Stimulated activated CD4-positive, alpha-beta T cell treated with anti-CD3 and anti-CD28 coated beads, Interleukin-1b, Interleukin-23, amount 100 ng/mL, for 48 hours (primary cell): ENCODE measurements around the gene PTPA.
A peak's percentile ranks its signal among the peaks of the same experiment; 100 is the strongest.

Experiments used
- DNase-seq: peaks from one replicate; pipeline ENCODE4 v3.0.0-alpha.2; 2020

The PTPA gene

DNA sequence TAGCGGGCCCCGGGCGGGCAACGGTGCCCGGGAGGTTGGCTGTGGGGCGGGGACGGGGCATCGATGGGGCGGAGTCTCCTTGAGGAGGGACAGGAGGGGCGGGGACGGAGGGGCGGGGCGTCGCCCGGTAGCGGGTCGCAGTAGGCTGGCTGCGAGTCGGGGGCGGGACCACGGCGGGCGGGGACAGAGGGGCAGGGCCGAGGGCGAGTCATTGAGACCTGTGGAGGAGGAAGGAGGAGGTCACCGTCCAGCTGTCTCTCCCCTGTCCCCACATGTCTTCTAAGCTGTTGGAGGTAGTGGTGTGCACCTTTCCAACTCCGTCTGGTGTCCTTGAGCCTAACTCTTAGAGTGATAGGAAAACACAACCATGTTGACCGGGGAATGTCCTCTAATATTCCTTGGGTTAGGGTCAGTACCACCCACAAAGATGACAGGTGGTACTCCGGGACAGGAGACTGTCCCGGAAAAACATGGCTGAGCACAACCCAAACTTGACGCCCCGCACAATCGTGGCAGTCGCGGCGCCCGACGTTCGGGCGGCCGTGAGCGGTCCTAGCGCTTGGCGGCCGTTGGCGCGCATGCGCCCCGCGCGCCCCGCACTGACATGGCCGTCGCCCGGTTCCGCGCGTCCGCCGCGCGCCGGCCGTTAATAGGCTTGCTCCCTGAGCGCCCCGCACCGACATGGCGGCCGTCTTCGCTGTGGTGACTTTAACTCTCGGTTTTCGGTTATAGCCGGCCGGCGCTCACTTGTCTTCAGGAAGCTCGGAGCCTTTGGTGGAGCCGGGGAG is at the start of gene PTPA, which contains the start of gene CRAT:
TSS of gene PTPA (plus strand) at position 676 of the 788 bp plus-strand sequence. CDS start 186 bp downstream, outside the sequence.
TSS of gene CRAT (minus strand) at position 54 of the 788 bp plus-strand sequence. CDS start 284 bp downstream, outside the sequence.
- DNase-seq: peak; percentile 96

DNA sequence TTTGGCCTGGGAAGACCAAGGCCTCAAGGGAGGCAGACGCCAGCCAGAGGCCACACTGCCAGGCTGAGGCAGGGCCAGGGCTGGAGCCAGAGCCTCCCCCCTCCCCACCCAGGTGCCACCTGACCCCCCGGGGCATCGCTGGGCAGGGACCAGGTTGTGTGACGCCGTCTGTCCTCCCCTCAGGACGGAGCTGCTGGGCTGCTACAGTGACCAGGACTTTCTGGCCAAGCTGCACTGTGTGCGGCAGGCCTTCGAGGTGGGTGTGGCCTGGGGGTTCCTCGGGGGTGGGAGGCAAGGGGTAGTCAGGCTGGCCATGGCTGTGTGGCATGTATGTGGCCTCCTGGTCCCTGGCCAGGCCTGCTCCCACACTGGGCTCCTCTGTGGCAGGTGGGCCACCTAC is 48.2 kb upstream of the PTPA start:
- DNase-seq: no peak

DNA sequence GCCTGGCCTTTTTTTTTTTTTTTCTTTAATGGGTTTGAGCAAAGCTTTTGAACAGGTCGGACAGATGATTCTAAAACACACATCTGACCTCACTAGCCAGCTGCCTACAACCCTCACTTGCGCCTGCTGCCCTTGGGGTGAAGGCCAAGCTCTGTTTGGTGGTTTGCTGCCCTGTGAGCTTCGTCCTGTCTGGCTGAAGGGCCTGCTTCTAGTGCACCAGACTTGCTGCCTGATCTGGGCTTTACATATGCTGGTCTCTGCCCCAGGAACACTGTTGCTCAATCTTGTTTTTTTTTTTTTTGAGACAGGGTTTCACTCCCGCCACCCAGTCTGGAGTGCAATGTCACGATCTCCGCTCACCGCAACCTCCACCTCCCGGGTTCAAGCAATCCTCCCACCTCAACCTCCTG is 46.7 kb upstream of the PTPA start:
- no peak for DNase-seq

GRCh38 chr9:129068110-129068509 is 43.1 kb upstream of the PTPA start:
- no peak for DNase-seq

- DNase-seq: peak; percentile 61
Observed at GRCh38 chr9:129068990-129069861, 42.0 kb upstream of the PTPA start.

DNA sequence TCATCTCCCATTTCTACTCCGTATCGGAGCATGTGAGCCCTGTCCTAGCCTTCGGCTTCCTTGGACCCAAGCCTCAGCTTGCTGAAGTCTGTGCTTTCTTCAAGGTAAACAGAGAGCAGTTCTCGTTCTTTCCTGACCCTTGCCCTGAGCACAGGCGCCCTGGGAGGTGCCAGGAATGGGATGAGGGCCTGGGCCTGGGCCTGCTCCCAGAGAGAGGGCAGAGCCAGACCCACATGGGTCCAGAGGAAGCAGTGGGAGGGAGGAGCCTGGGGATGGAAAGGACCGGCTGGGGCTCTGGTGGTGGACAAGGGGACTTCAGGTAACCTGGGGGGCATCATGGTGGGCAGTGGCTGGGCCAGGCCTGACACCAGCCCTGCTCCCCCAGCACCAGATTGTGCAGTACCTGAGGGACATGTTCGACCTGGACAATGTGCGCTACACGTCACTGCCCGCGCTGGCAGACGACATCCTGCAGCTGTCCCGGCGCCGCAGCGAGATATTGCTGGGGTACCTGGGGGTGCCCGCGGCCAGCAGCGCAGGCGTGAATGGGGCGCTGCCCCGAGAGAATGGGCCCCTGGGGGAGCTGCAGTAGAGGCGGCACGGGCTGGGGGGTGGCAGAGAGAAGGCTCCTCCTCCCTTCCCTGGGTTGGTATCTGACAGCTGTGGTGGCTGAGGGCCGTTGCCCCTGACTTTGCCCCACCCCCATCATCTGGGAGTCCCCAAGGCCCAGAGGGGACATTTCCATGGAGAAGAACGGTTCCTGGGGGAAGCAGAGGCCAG is 41.2 kb upstream of the PTPA start:
- no peak for DNase-seq

GRCh38 chr9:129070696-129071525 is 40.3 kb upstream of the PTPA start:
- DNase-seq: no peak

DNA sequence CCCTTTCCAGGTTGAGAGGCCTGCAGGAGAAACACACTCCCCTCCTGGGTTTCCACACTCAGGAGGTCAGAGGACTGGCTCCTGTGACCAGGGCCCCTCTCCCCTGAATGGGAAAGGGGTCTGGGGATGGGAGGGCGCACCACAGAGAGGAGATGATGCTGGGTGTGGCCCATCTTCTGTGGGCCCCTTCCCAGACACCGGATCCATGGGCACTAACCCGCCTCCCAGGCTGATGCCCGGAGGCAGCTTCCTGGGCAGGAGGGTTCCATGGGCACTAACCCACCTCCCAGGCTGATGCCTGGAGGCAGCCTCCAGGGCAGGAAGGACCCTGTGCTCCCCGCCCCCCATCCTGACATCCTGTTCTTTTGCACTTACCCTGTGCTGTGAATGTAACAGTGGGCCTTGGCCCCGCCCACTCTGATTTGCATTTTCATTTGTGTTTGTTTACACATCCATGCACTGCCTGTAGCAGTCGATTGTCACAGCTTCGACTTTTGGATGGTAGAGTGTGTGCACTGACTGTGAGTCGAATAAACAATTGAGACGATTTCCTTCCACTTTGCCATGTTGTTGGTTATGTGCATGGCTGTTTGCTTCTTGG is 39.6 kb upstream of the PTPA start:
- DNase-seq: no peak

DNA sequence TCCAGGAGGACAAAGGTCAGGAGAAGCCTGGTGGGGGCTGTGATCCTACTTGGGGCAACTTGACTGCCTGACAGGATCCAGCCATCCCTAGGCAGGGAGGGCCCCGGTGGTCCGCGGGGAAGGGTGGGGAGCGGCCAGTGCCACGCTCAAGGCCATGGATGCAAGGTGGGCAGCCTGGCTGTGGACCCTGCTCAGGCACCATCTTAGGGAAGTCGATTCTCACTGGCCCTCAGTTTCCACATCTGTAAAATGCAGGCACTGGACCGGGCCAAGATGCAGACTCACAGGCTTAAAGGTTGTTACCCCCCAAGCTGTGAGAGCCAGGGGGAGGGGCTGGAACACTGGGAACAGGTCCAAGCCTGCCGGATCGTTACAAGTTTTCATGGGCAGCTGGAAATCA is 39.0 kb upstream of the PTPA start:
- DNase-seq: no peak

GRCh38 chr9:129073404-129073803 is 37.8 kb upstream of the PTPA start:
- DNase-seq: no peak

GRCh38 chr9:129074106-129074505 is 37.1 kb upstream of the PTPA start:
- no peak for DNase-seq

DNA sequence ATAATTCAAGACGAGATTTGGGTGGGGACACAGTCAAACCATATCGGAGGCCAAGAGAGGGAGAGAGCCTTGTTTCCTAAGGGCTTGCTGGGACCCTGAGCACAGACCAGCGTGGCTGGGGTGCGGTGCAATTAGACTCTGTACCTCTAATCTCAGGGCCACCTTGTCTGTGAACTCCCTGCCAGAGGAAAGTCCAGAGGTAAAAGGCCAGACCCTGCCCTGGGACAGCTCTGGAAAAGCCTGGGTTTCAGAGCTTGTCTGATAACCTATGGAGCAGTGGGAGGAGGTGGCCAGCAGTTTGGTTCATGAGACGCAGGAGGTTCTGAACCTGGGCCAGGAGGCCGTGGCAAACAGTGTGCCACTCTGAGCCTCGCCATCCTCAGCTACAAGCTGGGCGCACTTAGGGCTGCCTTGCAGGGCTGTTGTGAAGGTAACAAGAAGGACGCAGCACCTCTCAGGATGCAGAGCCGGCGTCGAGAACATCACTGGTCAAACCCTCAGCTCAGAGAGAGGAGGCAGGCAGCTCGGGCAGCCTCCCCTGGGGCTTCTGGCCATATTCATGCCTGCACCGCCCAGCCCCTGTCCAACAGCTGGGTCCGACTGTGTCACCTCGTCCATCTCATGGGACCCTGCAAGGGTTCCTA is 35.1 kb upstream of the PTPA start:
- no peak for DNase-seq

DNA sequence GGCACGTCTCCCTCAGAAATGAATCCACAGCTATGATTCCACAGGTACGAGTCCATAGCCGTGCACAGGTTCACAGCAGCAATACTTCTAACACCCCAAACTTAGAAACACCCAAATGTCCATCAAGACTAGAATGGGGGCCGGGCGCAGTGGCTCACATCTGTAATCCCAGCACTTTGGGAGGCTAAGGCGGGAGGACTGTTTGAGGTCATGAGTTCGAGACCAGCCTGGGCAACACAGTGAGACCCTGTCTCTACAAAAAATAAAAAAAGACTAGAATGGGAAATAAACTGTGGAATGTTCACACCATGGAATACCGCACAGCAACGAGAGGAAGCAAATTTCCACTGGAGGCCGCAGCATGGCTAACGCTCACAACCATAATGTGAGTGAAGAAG is 34.6 kb upstream of the PTPA start:
- no peak for DNase-seq

GRCh38 chr9:129077236-129077635 is 34.0 kb upstream of the PTPA start:
- no peak for DNase-seq

- no peak for DNase-seq
Observed at GRCh38 chr9:129078691-129079503, 32.3 kb upstream of the PTPA start.

GRCh38 chr9:129079829-129080228 is 31.4 kb upstream of the PTPA start:
- no peak for DNase-seq

DNA sequence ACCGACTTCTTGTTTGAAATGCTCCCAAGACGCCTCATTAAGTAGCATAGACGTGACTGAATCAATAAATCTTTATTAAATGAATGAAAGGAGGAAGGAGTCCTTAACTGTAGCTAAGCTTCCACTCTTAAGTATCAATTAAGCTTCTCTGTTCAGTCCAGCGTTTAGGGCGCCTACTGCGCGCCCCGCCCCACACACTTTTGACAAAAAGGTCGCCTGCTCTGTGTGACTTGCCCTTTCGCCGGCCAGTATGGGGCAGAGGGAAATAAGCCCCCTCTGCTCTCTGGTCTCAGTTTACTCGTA is 31.0 kb upstream of the PTPA start:
- DNase-seq: no peak

DNA sequence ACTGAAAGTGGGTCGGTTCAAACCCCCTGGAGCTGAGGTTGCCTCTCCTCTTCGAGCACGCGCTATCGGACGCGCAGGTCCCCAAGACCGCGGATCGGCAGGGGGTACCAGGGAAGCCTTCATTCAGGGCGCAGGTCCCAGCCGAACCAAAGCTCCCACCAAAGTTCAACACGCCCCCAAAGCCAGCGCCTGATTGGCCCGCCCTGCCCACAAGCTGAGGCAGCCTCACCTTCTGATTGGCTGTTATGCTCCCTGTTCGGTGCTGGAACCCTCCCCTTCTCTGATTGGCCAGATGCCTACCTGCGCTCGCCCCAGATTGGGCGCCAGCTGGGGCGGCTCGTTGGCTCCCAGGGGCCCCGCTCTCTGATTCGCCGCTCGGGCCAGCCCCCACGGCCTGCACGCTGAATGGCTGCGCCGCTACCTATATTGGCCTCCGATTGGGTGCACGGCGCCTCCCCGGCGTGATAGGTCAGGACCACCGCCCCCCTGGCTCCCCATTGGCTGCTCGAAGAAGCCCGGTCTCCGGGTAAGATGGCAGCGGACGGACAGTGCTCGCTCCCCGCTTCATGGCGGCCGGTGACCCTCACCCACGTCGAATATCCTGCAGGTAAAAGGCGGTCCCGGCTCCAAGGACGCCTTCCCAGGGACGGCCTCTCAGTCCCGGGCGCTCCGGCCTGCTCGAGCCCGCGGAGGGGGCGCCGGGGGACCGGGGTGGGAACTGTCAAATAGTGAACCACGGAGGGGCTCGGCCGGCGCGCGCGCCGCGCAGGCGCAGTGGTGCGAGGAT is 30.4 kb upstream of the PTPA start, which contains the start of gene DOLPP1:
TSS of gene DOLPP1 (plus strand) at position 511 of the 787 bp plus-strand sequence. CDS start at position 532, 21 bp downstream.
- peak; percentile 99 for DNase-seq

GRCh38 chr9:129081388-129081904 is 29.8 kb upstream of the PTPA start:
- peak; percentile 16 for DNase-seq
